Liver (tissue), 9 donors: Measurements from ENCODE around the gene WDR82. TPM values are rescaled to one million over a fixed set of nuclear protein-coding genes. Genes with fewer than 3 reads are reported as not detected.

Experiments used
- DNase-seq: peaks from one replicate; pipeline ENCODE4 v3.0.0-alpha.2; 2017; ENCODE audit warnings: low spot score
- H3K27ac ChIP-seq, 2 donors: one replicate each; pipeline ENCODE4 v1.7.0; 2013; ENCODE audit warnings: inconsistent platforms in 2 of 2, low read length in 2 of 2, control low read depth in 1 of 2, low read depth in 1 of 2, mild to moderate bottlenecking in 1 of 2
- H3K27me3 ChIP-seq, 4 donors: one replicate each; pipeline versions ENCODE4 v1.6.1 to v1.7.0; 2013; ENCODE audit warnings: low read length in 3 of 4, inconsistent platforms in 1 of 4, mild to moderate bottlenecking in 1 of 4, moderate library complexity in 1 of 4; ENCODE audit not compliant: control insufficient read depth in 4 of 4, insufficient read depth in 4 of 4
- H3K36me3 ChIP-seq, 4 donors: one replicate each; pipeline versions ENCODE4 v1.6.1 to v1.7.0; 2013; ENCODE audit warnings: low read length in 3 of 4, mild to moderate bottlenecking in 3 of 4, low read depth in 1 of 4, moderate library complexity in 1 of 4; ENCODE audit not compliant: control insufficient read depth in 4 of 4, insufficient read depth in 3 of 4
- H3K4me1 ChIP-seq, 4 donors: one replicate each; pipeline versions ENCODE4 v1.6.1 to v1.7.0; 2013; ENCODE audit warnings: low read length in 3 of 4, mild to moderate bottlenecking in 3 of 4, moderate library complexity in 1 of 4; ENCODE audit not compliant: control insufficient read depth in 4 of 4, insufficient read depth in 4 of 4
- H3K4me3 ChIP-seq, 3 donors: one replicate each; pipeline versions ENCODE4 v1.6.1 to v1.7.0; 2013; ENCODE audit warnings: low read length in 3 of 3, control low read depth in 1 of 3, low read depth in 1 of 3, mild to moderate bottlenecking in 1 of 3
- H3K9ac ChIP-seq, 2 donors: one replicate each; pipeline ENCODE4 v1.7.0; 2013; ENCODE audit warnings: low read length in 2 of 2, mild to moderate bottlenecking in 2 of 2, moderate library complexity in 2 of 2, control low read depth in 1 of 2, low read depth in 1 of 2
- H3K9me3 ChIP-seq, 4 donors: one replicate each; pipeline versions ENCODE4 v1.6.1 to v1.7.0; 2013; ENCODE audit warnings: low read length in 3 of 4; ENCODE audit not compliant: control insufficient read depth in 4 of 4
- ATF3 ChIP-seq: IDR thresholded peaks from 2 replicates; pipeline ENCODE4 v1.6.1; 2016; ENCODE audit warnings: antibody characterized with exemption
- EGR1 ChIP-seq, 2 donors: IDR thresholded peaks; 2 replicates each; pipeline ENCODE4 v1.6.1; 2016 to 2018; ENCODE audit warnings: antibody characterized with exemption in 2 of 2, low read depth in 2 of 2
- GABPA ChIP-seq, 2 donors: IDR thresholded peaks in 1 of 2; conservative IDR thresholded peaks in 1 of 2; 2 replicates each; pipeline ENCODE4 v1.6.1; 2016; ENCODE audit warnings: antibody characterized with exemption in 2 of 2, mild to moderate bottlenecking in 1 of 2, moderate library complexity in 1 of 2
- HNF4A ChIP-seq, 2 donors: conservative IDR thresholded peaks; 2 replicates each; pipeline ENCODE4 v1.6.1; 2016; ENCODE audit warnings: antibody characterized with exemption in 2 of 2, mild to moderate bottlenecking in 2 of 2
- JUND ChIP-seq, 2 donors: IDR thresholded peaks; 2 replicates each; pipeline ENCODE4 v1.6.1; 2016; ENCODE audit warnings: antibody characterized with exemption in 2 of 2
- MAX ChIP-seq: IDR thresholded peaks from 2 replicates; pipeline ENCODE4 v1.6.1; 2016; ENCODE audit warnings: antibody characterized with exemption
- REST ChIP-seq: IDR thresholded peaks from 2 replicates; pipeline ENCODE4 v1.6.1; 2016; ENCODE audit warnings: antibody characterized with exemption, mild to moderate bottlenecking
- RXRA ChIP-seq, 2 donors: IDR thresholded peaks; 2 replicates each; pipeline ENCODE4 v1.6.1; 2017 to 2018; ENCODE audit warnings: antibody characterized with exemption in 2 of 2, mild to moderate bottlenecking in 1 of 2
- SP1 ChIP-seq: IDR thresholded peaks from 2 replicates; pipeline ENCODE4 v1.6.1; 2018; ENCODE audit warnings: antibody characterized with exemption, mild to moderate bottlenecking
- YY1 ChIP-seq: IDR thresholded peaks from 2 replicates; pipeline ENCODE4 v1.6.1; 2016; ENCODE audit warnings: antibody characterized with exemption, mild to moderate bottlenecking
- WGBS: extraction: QIAGEN DNeasy Blood & Tissue Kit; methylation state at CpG from one replicate; pipeline ENCODE4 v1.1.7; 2013; 5-methylcytosine and 5-hydroxymethylcytosine counted together
- polyA plus RNA-seq, 2 donors: library from polyadenylated mRNA; stranded (reverse) in 1 of 2; unstranded in 1 of 2; fragments of 200-250 nt in 1 of 2; fragments of >200 nt in 1 of 2; fragmentation: Nextera tagmentation in 1 of 2; extraction: Ambion mirVana in 1 of 2; gene quantifications; one replicate each; pipeline versions ENCODE4 v1.2.1 to v1.2.3, GENCODE V29; 2013 to 2015
- total RNA-seq, 2 donors: library from RNA; depleted of rRNA; stranded (reverse); fragments of >200 nt; gene quantifications; one replicate each; pipeline ENCODE4 v1.2.3, GENCODE V29; 2014
- donor health status: healthy.
- donor health status: healthy.
- donor health status: healthy.
- donor health status: healthy.
- donor health status: healthy.

Gene WDR82
- total and polyA plus RNA-seq, 4 donors: 4.3 to 44.3 (median 25.5) TPM

- Histone ChIP-seq H3K9ac (no peak overlapping the region), H3K27ac (no peak overlapping the region), H3K9me3 (no peaks in the 10 kb centered on the region), H3K27me3 (no peaks in the 10 kb centered on the region), H3K4me3 (no peak overlapping the region), H3K36me3 (peaks cover 0 to 9% (median 2%) of the 10 kb centered on the region in 4 donors), H3K4me1 (no peaks in the 10 kb centered on the region)
- no peak for TF ChIP-seq ATF3
- DNase-seq: no peak
- 95% methylated on average over 6 of the region's 6 CpGs for WGBS
These were observed 36.6 kb upstream of the WDR82 start for GRCh38 chr3:52315006-52315405.

GRCh38 chr3:52314489-52314888 is 36.0 kb upstream of the WDR82 start:
- Histone ChIP-seq H3K36me3 (peaks cover 0 to 13% (median 1%) of the 10 kb centered on the region in 4 donors), H3K4me3 (no peak overlapping the region), H3K4me1 (no peaks in the 10 kb centered on the region), H3K9ac (no peak overlapping the region), H3K9me3 (no peaks in the 10 kb centered on the region), H3K27ac (no peak overlapping the region), H3K27me3 (no peaks in the 10 kb centered on the region)
- 93% methylated on average over 3 of the region's 3 CpGs for WGBS
- TF ChIP-seq GABPA (IDR thresholded peaks at IDR 0.05 in 1 of 2, conservative IDR thresholded peaks at IDR 0.05 in 1 of 2) (no peak), YY1 (no peak), EGR1 (IDR thresholded peaks at IDR 0.05; ENCODE audit: low read depth in 2 of 2) (no peak), ATF3 (no peak), SP1 (no peak), RXRA (IDR thresholded peaks at IDR 0.05) (no peak), MAX (no peak), REST (no peak)
- no peak for DNase-seq

- TF ChIP-seq HNF4A (conservative IDR thresholded peaks at IDR 0.05) (no peak), JUND (IDR thresholded peaks at IDR 0.05) (peak; percentile 37 to 59)
- WGBS: 78% methylated on average over 4 of the region's 4 CpGs
- Histone ChIP-seq H3K27me3 (no peaks in the 10 kb centered on the region), H3K36me3 (peaks cover 0 to 13% (median 1%) of the 10 kb centered on the region in 4 donors), H3K9me3 (no peaks in the 10 kb centered on the region), H3K4me1 (no peaks in the 10 kb centered on the region), H3K27ac (no peak overlapping the region), H3K9ac (no peak overlapping the region), H3K4me3 (no peak overlapping the region)
- DNase-seq: no peak
These were observed 35.3 kb upstream of the WDR82 start for GRCh38 chr3:52313774-52314188.
